Iris pigment epithelial cell (primary cell): ENCODE data around the gene FARP1.
A peak's percentile ranks its signal among the peaks of the same experiment; 100 is the strongest.
"Not testable (repeated sequence)": the region's sequence is repeated elsewhere in the genome, so short reads cannot be mapped to it uniquely, and the experiment has no call there.

Source experiments
- DNase-seq: peaks from one replicate; pipeline ENCODE4 v3.0.0-alpha.2; 2011; ENCODE audit warnings: low read depth

Gene FARP1

DNA sequence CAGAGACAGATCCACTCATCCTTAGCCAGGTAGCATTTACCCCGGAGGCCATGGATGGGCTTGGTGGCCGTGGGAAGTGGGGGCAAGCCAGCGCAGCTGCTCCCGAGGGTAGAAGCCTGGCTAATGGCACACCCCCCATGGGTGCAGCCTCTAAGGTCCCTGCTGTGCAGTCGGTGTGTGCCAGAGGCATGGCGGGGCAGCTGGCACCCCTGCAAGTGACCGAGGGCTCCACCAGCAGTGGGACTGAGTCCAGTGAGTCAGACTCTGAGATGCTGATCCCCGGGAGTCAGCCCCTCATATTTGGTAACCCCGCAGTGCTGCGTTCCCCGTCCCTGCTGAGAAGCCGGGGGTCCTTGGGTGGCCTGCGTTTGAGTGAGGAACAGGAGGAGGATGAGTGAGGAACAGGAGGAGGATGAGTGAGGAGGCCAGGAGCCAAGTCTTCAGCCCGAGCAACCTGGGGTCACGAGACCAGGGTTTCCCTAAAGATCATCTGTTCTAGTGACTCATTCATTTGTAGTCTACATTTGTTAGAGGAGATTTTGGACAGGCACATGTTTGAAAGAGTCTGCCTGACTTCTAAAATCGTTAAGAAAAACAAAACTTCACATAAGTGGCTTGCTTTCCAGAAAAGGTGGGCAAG lies 253.3 kb downstream of the FARP1 start:
- DNase-seq, result peak; percentile 12

DNA sequence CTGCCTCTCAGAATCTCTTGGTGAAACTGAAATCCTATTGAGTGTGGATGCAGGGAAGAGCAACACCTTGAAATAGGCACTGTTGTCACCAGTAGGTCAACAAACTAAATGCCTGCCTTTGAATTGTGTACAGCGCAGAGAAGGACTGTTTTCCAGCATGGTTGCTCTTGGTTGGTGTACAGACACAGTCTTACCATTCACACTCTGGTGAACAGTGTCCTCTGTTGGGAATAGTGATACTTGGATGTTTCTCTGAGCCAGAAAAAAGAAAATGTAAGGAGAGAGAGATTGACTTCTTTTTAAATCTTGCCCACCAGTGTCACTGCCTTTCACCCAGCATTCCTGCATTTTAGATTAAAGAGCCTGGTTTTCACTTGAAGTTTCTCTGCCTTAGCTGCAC lies 254.3 kb downstream of the FARP1 start:
- DNase-seq, result peak; percentile 17

DNA sequence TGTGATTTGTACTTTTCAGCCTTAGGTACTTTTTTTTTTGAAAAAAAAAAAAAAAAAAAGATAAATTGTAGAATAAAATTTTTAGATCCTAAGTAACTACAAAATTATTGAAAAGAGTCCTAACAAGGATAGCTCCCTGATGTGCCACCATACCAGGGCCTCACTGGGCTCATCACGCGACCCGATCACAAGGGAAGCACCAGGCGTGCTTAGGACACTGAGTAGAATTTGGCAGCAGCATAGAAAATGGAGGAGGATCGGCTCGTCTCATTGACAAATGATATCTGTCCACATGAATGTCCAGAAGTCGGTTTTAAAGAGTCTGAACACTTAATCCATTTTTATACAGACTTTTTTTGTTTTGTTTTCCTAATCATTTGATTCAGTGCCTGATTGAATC lies 255.0 kb downstream of the FARP1 start:
- DNase-seq, result no peak

DNA sequence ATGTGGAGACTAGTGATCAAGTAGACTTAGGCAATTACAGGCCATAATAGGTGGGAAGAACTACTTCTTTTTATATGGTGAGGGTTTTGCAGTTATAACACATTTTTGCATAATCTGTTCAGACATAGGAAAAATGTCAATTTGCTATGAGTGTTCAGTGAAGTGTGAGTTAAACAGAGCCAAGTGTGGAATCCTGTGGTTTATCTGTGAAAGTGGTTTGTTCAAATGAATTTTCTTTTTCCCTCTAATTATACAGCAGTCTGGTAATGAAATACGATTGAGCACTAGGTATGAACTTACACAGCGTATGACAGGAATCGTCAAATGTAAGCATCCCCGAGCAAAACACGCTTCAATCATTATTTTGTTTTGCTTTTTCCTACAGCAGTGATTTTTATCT lies 255.7 kb downstream of the FARP1 start:
- no peak for DNase-seq

DNA sequence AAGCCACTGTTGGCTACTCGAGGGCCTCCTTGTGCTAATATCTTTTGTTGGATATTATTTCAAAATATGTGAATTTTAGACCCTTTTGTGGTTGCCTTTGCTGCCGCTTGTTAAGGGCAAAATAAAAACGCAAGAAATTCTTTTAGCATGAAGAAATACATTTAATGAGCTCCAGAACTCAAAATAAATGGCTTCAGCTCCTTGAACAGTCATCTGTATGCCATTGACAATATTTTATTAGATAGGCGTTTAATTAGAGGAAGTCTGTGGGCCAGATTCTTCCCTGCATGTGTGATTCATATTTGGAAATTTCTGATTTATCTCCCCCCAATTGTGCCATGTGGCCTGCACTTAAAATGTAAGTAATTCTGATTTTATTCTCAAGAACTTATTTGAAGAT lies 256.9 kb downstream of the FARP1 start:
- DNase-seq, result no peak

DNA sequence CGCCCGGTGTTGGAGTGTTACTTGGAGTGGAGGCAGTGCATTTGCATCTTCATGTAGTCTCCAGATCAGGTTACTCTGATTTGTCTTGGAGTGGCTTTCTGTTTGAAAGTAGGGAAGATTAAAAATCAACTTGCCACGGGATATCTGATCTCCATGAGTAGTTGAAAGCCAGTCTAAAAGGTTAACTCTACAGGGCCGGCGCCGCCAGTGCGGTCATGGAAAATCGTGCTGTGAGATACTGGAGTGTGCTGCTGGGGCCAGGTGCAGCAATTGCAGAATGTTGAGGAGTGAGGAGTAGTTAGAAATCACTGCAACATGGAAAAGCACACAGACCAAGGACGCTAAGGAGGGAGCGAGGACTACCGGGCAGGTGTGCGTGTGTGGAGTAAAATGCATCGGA lies 259.0 kb downstream of the FARP1 start:
- DNase-seq, result no peak

DNA sequence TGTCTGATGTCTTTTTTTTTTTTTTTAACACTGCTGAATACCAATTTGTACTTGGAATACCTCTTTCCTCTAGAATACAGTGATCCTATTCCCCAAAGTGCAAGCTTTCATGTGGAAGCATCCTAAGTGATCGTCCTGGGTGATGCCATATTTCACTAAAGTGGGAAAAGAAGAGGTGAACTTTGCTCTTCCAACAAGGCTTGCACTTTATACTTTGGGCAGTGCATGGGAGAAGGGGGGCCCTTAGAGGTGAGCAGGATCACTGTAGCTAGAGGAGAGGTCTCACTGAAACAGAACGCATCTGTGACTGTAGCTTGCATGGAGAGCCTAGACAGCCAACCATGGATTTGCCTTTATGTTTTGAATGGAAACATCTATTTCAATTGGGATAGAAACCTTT lies 260.2 kb downstream of the FARP1 start:
- DNase-seq, result no peak

DNA sequence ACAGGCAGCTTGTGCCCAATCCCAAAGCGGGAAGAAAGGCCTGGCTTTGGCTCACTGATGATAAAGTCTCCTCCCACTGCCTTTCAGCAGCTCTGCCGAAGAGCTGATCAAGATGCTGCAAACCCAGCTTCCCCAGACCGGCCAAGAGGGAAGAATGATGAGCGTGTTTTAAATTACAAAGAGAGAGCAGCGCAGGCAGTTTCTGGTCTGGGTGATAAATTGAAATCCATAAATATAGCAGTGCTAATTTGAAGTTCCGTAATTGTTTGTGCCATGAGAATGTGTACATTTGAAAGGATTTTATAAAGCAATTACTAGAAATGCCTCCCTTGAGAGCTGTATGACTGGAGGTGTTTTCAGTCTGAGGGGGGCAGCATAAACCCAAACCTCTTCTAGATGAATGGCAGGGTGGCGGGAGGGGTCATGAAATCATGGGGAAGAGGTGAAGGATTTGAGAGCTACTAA lies 262.2 kb downstream of the FARP1 start:
- peak; percentile 11 for DNase-seq

DNA sequence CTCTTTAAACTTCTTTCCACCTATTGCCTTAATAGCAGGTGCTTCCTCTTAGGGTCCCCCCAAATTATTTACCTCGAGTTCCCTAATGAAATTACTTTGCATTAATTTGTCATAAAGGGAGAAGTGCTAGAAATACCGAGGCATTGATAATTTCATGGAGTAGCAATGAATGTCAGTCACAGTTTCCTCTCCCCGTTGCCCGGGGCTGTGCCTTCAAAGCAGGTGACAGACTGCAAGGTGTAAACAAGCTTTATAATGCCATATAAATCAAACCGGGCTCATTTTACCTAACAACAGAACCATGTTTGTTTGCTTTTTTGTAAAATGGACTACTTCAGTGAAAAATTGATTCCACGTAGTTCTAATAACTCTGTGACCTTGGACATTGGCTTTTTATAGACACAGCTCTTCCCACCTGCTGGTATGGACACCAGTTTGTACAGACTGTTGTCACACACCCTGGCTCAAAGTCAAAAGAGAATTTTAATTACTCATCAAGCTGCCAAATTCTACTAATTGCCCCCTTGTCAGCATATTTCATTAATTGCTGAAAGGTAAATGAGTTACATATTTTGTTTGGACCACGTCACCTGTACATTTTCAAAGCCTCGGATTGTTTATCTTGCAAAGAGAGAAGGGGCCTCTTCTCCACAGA lies 262.9 kb downstream of the FARP1 start:
- DNase-seq, result no peak

DNA sequence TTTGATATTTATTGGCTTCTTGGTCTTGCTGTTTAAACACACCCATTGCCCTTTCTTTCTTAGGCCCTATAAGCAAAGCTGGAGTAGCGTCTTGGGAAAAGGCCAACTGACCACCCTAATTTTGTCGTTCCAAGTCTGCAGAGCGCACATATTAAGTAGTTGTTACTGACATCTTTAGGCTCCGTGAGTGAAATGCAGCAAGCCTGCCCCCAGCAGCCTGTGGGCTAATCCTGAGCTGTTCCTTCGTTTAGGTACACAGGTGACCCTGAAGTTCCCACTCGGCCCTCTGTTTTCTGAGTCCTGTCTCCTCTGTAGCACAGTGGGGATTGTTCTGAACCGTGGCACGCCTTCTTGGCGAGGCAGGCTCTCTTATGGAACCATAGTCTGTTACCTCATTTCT lies 263.5 kb downstream of the FARP1 start:
- no peak for DNase-seq

DNA sequence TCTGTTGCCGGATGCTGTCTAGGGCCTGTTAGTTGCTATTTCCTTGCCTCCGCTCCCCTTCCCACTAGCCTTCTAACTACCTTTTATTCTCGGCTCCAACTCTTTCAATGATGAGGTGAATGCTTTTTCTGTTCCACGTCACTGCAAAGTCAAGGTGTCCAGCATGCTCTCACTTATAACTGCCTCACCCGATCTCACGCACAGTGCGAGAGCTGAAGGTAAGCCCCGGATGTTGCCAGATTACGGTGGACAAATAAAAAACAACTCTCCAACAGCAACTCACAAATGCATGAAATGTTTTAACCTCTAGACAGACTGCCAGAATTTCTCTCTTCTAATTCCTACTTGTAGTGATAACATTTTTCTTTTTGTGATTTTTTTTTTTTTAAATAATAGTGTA lies 264.1 kb downstream of the FARP1 start:
- DNase-seq, result no peak

DNA sequence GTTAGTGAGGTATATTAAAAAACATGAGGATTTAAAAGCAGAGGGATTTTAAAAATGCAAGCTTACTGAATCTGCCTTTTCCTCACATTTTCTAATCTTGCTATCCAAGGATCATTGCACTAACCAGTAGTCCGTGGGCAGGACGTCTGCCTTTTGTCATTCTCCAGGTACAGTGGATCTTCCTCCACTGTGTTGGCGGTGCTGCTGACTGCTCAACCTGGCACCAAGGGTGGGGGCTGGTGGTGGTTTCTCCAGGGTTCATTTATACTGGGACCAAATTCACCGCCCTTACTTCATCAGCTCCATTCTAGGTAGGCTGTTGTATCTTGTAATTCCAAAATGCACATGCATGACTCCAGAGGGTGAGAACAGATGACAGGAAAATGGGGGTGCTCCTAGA lies 264.7 kb downstream of the FARP1 start:
- DNase-seq, result no peak

DNA sequence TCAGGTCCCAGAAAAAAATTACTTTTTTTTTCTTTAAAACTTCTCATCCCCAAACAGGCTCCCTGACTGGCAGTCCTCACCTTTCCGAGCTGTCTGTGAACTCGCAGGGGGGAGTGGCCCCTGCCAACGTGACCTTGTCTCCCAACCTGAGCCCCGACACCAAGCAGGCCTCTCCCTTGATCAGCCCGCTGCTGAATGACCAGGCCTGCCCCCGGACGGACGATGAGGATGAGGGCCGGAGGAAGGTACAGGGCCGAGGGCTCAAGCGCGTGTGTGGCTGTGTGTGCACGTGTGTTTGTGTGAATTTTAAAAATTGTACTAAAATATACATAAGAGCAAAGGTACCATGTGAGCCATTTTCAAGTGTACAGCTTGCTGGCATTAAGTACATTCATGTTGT lies 266.4 kb downstream of the FARP1 start:
- DNase-seq, result no peak

DNA sequence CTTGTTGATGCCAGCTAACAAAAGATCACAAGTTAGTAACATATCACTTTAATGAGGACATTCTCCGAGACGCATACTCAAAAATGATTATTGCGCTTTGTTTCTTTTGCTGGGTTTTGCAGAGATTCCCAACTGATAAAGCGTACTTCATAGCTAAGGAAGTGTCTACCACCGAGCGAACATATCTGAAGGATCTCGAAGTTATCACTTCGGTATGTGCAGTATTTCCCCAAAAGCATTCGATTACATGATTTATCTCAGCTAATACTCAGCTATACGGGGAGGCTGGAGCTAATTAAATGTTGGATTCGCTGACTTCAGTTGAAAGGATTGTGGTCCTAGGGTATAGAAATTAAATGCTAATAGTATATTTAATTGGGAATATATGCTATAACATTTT lies 267.7 kb downstream of the FARP1 start:
- peak; percentile 18 for DNase-seq

DNA sequence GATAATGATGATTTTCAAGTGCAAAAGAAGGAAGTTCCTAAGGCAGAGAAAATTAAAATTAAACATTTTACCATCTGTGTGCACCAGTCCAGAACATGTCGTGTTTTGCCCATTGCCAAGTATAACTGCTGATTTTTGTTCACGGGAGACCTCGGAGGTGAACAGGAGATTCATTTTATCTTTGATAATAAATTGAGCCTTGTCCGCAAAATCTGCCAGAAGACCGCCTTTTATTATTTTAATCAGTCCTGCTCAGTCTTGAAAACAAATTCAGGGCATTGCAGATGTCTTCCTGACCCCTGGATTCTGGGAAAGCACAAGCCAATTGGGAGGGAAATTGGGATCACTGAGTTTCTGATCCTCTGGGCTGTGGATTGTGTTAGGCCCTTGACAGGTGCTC lies 268.1 kb downstream of the FARP1 start:
- DNase-seq, result no peak

DNA sequence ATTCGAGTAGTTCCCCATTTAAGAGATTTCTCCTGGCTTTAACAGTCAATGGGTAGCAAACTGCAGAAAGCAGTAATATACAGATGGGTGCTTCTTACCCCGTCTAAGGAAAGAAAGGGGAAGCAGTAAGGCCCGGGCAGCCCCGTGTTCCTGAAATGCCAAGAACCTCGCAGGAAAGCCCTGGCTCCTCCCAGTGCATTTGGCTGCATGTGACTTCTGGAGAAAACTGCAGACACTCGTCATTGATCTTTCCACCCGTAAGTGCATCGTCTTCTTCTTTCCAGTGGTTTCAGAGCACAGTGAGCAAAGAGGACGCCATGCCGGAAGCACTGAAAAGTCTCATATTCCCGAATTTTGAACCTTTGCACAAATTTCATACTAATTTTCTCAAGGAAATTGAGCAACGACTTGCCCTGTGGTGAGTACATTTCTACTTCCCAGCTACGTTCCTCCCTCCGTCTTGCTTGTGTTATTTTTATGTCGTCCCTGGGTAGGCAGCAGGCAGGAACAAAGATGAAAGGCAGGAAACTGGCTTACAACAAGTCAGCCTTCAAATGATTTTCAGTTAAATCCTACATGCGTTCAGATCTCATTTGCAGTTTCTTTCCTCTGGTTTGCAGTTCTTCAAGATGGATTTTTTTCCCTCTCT lies 268.8 kb downstream of the FARP1 start:
- DNase-seq, result peak; percentile 13

DNA sequence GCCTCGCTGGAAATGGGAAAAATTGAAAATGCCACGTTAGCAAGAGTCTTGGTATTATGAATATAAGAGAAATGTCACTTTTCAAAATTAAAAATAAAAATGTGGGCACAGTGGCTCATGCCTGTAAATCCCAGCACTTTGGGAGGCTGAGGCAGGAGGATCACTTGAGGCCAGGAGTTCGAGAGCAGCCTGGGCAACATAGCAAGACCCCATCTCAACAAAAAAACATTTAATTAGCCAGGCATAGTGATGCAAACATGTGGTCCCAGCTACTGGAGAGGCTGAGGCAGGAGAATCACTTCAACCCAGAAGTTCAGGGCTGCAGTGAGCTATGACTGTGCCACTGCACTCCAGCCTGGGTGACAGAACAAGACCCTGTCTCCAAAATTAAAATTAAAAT lies 270.4 kb downstream of the FARP1 start:
- DNase-seq, result not testable (repeated sequence)

DNA sequence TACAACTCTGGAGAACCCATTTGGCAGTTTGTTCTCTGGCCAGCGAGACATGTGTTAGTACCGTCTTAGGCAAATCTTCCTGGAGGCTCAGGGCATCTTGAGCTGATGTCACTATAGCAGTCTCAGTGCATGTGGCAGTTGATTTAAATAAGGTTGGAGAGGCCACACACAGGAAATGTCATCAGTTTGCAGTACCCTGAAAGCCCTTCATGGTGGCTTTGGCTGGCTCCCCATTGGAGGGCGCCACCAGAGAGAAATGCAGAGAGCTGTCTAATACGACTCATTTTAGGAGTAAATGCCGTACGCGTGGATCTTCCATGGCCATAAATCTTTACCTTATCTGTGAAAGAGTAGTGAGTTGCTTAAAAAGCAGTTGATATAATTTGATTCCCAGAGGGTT lies 270.9 kb downstream of the FARP1 start:
- DNase-seq, result no peak

DNA sequence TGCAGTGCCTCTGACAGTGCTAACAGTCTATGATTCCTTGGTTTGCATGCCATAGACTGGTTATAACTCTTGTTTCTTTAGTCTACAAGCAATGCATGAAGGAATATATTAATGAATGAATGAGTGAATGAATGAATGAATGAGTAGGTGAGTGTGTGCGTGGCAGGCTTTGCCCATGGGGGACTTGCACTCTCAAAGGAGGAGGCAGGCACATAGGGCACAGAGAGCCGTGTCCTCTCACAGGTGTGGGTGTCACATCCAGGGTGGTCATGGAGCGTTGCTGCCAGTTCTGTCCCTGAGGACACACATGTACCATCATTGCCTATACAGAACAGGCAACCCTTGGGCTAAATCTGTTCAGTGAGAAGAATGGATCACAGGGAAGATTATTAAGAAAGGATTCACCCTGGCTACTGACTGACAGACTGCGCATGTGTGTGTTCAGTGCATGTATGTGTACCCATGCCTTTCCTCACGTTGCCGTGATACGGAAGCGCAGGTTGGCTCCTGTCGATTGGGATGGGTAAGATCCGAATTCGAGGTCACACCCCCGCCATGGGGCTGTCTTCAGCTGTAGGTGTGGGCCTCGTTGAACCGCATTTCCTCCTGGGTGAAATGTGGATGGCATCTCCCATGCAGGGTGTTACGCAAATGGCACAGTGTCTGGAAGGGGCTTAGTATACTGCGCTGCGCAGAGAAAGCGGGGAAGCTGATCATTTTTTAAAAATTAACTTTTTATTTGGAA lies 272.6 kb downstream of the FARP1 start:
- DNase-seq, result no peak

DNA sequence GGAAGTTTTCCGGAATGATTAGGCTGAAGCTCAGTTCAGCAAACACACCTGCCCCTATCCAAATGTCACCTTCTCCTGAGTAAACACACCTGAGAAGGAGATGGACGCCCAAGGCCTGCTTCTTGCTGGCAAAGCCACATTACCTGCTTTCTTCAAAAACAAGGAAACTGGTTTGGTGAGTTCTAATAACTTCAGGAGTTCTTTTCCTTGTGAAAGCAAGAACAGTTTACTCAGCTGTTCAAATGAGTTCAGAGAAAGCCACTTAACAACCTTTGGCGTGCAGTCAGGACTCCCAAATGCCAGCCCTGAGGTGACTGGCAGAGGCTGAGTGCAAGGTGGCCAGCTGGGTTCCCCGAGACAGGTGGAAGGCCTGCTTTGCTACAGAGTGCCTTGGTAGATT lies 273.5 kb downstream of the FARP1 start:
- DNase-seq, result no peak

DNA sequence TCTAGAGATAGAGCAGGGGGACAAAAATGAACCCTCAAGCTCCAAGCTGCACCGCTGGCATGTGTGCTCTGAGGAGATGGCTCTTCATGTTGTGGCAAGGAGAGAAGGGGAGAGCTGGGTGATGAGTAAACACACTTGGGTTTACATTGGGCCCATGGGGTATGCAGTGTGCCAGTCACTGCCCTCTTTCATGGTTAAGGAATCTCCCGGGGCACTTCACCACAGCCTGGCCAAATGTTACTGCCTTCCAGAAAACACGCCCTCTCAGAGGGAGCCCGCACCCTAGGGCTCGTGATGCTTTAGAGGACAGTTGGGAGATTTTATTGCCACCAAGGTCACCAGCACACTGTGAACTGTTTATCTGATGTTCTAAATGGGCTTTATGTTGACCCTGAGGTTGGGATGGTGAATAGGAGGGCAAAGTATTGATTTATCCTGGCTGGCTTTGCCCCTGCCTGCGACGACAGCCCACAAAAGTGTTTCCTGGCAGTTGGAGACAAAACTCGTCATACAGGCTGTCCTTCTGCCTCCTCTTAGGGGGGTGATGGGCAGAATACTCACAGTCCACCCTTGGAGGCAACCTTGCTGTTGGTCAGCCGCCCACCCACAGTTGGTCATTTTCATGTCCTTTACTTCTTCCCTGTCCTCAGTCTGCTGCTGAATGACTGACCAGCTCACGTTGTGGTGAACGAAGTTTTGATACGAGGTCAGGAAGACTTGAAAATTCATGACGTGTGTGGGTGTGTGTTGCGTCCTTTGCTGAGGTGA lies 277.1 kb downstream of the FARP1 start:
- no peak for DNase-seq

DNA sequence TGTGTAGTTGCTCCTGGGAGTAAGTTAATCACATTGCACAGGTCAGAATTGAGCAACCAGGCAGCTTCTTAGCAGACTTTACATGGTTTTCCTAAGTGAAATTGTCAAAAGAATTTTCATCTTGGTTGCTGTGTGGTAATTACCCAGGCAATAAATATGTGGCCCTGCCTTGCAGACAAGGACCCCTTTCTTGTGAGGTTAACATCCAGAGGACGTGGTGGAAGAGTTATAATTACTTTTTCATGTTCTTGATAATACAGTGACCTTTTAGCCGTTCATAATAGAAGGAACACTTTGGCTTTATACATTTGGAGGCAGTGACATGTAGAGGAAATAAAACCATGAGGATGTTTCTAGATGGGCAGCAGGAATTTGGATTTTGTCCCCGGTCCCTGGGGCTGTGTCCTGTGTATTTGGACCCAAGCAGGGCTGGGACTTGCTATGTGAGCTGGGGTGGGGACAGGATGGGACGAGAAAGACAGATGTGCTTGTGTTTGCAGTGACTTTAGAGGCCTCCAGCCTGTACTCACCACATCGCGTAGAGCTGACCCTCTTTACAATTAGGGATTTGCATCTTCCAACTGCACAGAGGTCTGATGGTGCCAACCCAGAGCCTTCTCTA lies 277.8 kb downstream of the FARP1 start:
- DNase-seq, result no peak
